ENCODE results near the gene FARP1. TPM values are rescaled to one million over a fixed set of nuclear protein-coding genes. Genes with fewer than 3 reads are reported as not detected.

Gene FARP1
- total RNA-seq, 1 donor from 2014 or later: 186 TPM

GRCh38 chr13:98280176-98280510, 137.2 kb downstream of the FARP1 start:
- DNase-seq (ENCODE audit: low spot score): no peak

- no peak for DNase-seq (ENCODE audit: low spot score)
Observed at GRCh38 chr13:98284679-98285078, 141.8 kb downstream of the FARP1 start.

GRCh38 chr13:98285317-98285716, 142.4 kb downstream of the FARP1 start:
- DNase-seq (ENCODE audit: low spot score): no peak

GRCh38 chr13:98285852-98286594, 143.1 kb downstream of the FARP1 start:
- no peak for DNase-seq (ENCODE audit: low spot score)

GRCh38 chr13:98286799-98287198, 143.9 kb downstream of the FARP1 start:
- DNase-seq (ENCODE audit: low spot score): no peak

- DNase-seq (ENCODE audit: low spot score): no peak
Observed at GRCh38 chr13:98288211-98288610, 145.3 kb downstream of the FARP1 start.

- DNase-seq (ENCODE audit: low spot score): no peak
Observed at GRCh38 chr13:98289339-98289945, 146.5 kb downstream of the FARP1 start.

- DNase-seq (ENCODE audit: low spot score): no peak
Observed at GRCh38 chr13:98290261-98290660, 147.4 kb downstream of the FARP1 start.

GRCh38 chr13:98291658-98292057, 148.8 kb downstream of the FARP1 start:
- DNase-seq (ENCODE audit: low spot score): no peak

GRCh38 chr13:98293103-98293502, 150.2 kb downstream of the FARP1 start:
- DNase-seq (ENCODE audit: low spot score): peak; percentile 58

GRCh38 chr13:98293570-98294142, 150.8 kb downstream of the FARP1 start:
- no peak for DNase-seq (ENCODE audit: low spot score)

- no peak for DNase-seq (ENCODE audit: low spot score)
Observed at GRCh38 chr13:98295371-98295770, 152.5 kb downstream of the FARP1 start.

- no peak for DNase-seq (ENCODE audit: low spot score)
Observed at GRCh38 chr13:98297051-98297450, 154.2 kb downstream of the FARP1 start.

- DNase-seq (ENCODE audit: low spot score): no peak
Observed at GRCh38 chr13:98297745-98298144, 154.9 kb downstream of the FARP1 start.

- DNase-seq (ENCODE audit: low spot score): no peak
Observed at GRCh38 chr13:98298599-98298998, 155.7 kb downstream of the FARP1 start.

GRCh38 chr13:98299235-98299965, 156.5 kb downstream of the FARP1 start:
- DNase-seq (ENCODE audit: low spot score): no peak

GRCh38 chr13:98299966-98300350, 157.1 kb downstream of the FARP1 start:
- DNase-seq (ENCODE audit: low spot score): no peak

- DNase-seq (ENCODE audit: low spot score): no peak
Observed at GRCh38 chr13:98300956-98301641, 158.2 kb downstream of the FARP1 start.

- no peak for DNase-seq (ENCODE audit: low spot score)
Observed at GRCh38 chr13:98301721-98302120, 158.8 kb downstream of the FARP1 start.

- no peak for DNase-seq (ENCODE audit: low spot score)
Observed at GRCh38 chr13:98303858-98304257, 161.0 kb downstream of the FARP1 start.

GRCh38 chr13:98305670-98306069, 162.8 kb downstream of the FARP1 start:
- DNase-seq (ENCODE audit: low spot score): no peak

GRCh38 chr13:98307463-98308085, 164.7 kb downstream of the FARP1 start:
- no peak for DNase-seq (ENCODE audit: low spot score)

Measured in ureter (tissue), 1 donor.